Activated T-cell treated with anti-CD3 and anti-CD28 coated beads for 1 hour (primary cell): ENCODE measurements around the gene EHD2.
"Not testable (repeated sequence)": the region's sequence is repeated elsewhere in the genome, so short reads cannot be mapped to it uniquely, and the experiment has no call there.

Experiments used
- DNase-seq: peaks from one replicate; pipeline ENCODE4 v3.0.0-alpha.2; 2020; ENCODE audit warnings: low read depth

The EHD2 gene

GRCh38 chr19:47771291-47771690 is 58.1 kb downstream of the EHD2 start:
- not testable (repeated sequence) for DNase-seq

GRCh38 chr19:47776568-47776967 is 63.3 kb downstream of the EHD2 start:
- DNase-seq = no peak

GRCh38 chr19:47777245-47778048 is 64.2 kb downstream of the EHD2 start:
- DNase-seq = not testable (repeated sequence)

- DNase-seq = peak; percentile 74
These were observed 65.1 kb downstream of the EHD2 start, which contains the start of gene SELENOW for GRCh38 chr19:47778049-47778953. Gene SELENOW, plus strand, starts transcription at chr19:47778703. Its CDS starts 83 bp downstream, at chr19:47778786.

GRCh38 chr19:47778954-47779351 is 65.7 kb downstream of the EHD2 start:
- no peak for DNase-seq

GRCh38 chr19:47779524-47780214 is 66.4 kb downstream of the EHD2 start:
- DNase-seq = no peak

- DNase-seq = no peak
These were observed 67.0 kb downstream of the EHD2 start for GRCh38 chr19:47780215-47780551.

GRCh38 chr19:47781590-47782262 is 68.5 kb downstream of the EHD2 start:
- DNase-seq = no peak

- DNase-seq = no peak
These were observed 73.3 kb downstream of the EHD2 start for GRCh38 chr19:47786566-47786965.

- not testable (repeated sequence) for DNase-seq
These were observed 74.1 kb downstream of the EHD2 start for GRCh38 chr19:47787307-47787706.

GRCh38 chr19:47789811-47790210 is 76.6 kb downstream of the EHD2 start:
- not testable (repeated sequence) for DNase-seq

GRCh38 chr19:47790398-47790814 is 77.2 kb downstream of the EHD2 start:
- DNase-seq = peak; percentile 93

- no peak for DNase-seq
These were observed 79.4 kb downstream of the EHD2 start for GRCh38 chr19:47792616-47793015.
